GM21619 (cell line): ENCODE measurements around the gene ADAMTS6.
"Not testable (repeated sequence)": the region's sequence is repeated elsewhere in the genome, so short reads cannot be mapped to it uniquely, and the experiment has no call there.

Experiments used
- ATAC-seq: cut with Tn5 transposase; IDR thresholded peaks from one replicate; pipeline ENCODE4 v1.9.1; 2021; ENCODE audit not compliant: unreplicated experiment

ADAMTS6 gene

GRCh38 chr5:65199993-65200675, 281.6 kb downstream of the ADAMTS6 start:
- no peak for ATAC-seq

- no peak for ATAC-seq
These were observed 283.1 kb downstream of the ADAMTS6 start for GRCh38 chr5:65198456-65199120.

GRCh38 chr5:65197531-65198455, 283.9 kb downstream of the ADAMTS6 start:
- no peak for ATAC-seq

- no peak for ATAC-seq
These were observed 286.8 kb downstream of the ADAMTS6 start for GRCh38 chr5:65194871-65195270.

GRCh38 chr5:65192331-65192730, 289.4 kb downstream of the ADAMTS6 start:
- ATAC-seq, result no peak

- ATAC-seq, result no peak
These were observed 290.1 kb downstream of the ADAMTS6 start for GRCh38 chr5:65191554-65192135.

- peak; percentile 65 for ATAC-seq
These were observed 291.2 kb downstream of the ADAMTS6 start for GRCh38 chr5:65190328-65191053.

GRCh38 chr5:65186646-65187227, 295.0 kb downstream of the ADAMTS6 start:
- ATAC-seq, result no peak

- no peak for ATAC-seq
These were observed 296.3 kb downstream of the ADAMTS6 start for GRCh38 chr5:65185468-65185867.

- ATAC-seq, result no peak
These were observed 296.9 kb downstream of the ADAMTS6 start for GRCh38 chr5:65184780-65185179.

GRCh38 chr5:65174231-65174630, 307.5 kb downstream of the ADAMTS6 start:
- ATAC-seq, result not testable (repeated sequence)

GRCh38 chr5:65173130-65173525, 308.6 kb downstream of the ADAMTS6 start:
- ATAC-seq, result no peak

- peak; percentile 99 for ATAC-seq
These were observed 309.1 kb downstream of the ADAMTS6 start for GRCh38 chr5:65172486-65173129.

- ATAC-seq, result no peak
These were observed 310.1 kb downstream of the ADAMTS6 start for GRCh38 chr5:65171645-65172044.

- no peak for ATAC-seq
These were observed 318.0 kb downstream of the ADAMTS6 start for GRCh38 chr5:65163698-65164097.

GRCh38 chr5:65161655-65162054, 320.1 kb downstream of the ADAMTS6 start:
- ATAC-seq, result no peak

- no peak for ATAC-seq
These were observed 323.7 kb downstream of the ADAMTS6 start for GRCh38 chr5:65157906-65158603.

- ATAC-seq, result no peak
These were observed 324.8 kb downstream of the ADAMTS6 start for GRCh38 chr5:65156933-65157332.

- no peak for ATAC-seq
These were observed 329.6 kb downstream of the ADAMTS6 start for GRCh38 chr5:65152131-65152530.
